ENCODE measurements around the gene MAML3. TPM values are rescaled to one million over a fixed set of nuclear protein-coding genes. Genes with fewer than 3 reads are reported as not detected.

The MAML3 gene
- total RNA-seq, 1 experiment from 2014 or later = 5.9 TPM

DNA sequence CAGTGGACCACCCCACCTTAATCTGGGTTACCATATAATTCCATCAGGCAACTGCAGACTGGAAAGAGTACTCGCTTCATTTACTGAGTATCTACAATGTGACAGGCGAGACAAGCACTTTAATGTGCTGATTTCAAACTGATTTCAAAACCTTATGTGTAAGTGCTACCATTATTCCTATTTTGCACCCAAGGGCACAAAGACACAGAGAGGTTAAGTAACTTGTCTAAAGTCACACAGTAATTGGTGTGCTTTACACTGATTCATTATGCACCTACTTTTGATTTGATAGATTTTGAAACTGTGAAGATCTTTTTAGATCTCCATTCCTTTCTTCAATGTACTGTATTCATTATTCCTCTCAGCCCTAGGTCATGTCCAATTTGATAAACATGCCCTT lies 296.0 kb downstream of the MAML3 start:
- Histone ChIP-seq H3K36me3 (replicated peaks; ENCODE audit: control insufficient read depth, insufficient read depth, low read length) (no peaks in the 10 kb centered on the region), H3K27me3 (ENCODE audit: control insufficient read depth, insufficient read depth, low read length) (no peaks in the 10 kb centered on the region), H3K4me3 (ENCODE audit: insufficient read depth, low read depth, low read length) (no peak overlapping the region)
- DNase-seq = no peak

DNA sequence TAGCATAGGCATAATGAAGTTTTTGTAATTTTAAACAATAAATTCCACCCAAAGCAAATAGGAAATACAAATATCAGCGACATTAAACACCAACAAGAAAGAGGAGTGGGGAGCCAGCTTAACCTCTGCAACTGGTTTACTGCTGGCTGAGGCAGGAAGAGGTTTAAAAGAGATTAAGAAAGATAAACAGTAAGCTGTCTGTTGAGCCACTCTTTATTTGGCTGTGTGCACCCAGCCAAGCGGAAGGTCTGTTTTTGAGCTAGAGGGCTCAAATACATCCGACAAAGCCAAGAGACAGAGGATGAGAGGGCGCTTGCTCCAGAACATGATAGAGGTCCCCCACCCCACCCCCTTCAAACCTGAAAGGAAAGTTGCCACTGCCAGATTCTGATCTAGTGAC lies 297.0 kb downstream of the MAML3 start:
- H3K36me3 ChIP-seq (replicated peaks; ENCODE audit: control insufficient read depth, insufficient read depth, low read length) = no peaks in the 10 kb centered on the region
- no peak for DNase-seq
- H3K4me3 ChIP-seq (ENCODE audit: insufficient read depth, low read depth, low read length) = no peak overlapping the region
- H3K27me3 ChIP-seq (ENCODE audit: control insufficient read depth, insufficient read depth, low read length) = no peaks in the 10 kb centered on the region

DNA sequence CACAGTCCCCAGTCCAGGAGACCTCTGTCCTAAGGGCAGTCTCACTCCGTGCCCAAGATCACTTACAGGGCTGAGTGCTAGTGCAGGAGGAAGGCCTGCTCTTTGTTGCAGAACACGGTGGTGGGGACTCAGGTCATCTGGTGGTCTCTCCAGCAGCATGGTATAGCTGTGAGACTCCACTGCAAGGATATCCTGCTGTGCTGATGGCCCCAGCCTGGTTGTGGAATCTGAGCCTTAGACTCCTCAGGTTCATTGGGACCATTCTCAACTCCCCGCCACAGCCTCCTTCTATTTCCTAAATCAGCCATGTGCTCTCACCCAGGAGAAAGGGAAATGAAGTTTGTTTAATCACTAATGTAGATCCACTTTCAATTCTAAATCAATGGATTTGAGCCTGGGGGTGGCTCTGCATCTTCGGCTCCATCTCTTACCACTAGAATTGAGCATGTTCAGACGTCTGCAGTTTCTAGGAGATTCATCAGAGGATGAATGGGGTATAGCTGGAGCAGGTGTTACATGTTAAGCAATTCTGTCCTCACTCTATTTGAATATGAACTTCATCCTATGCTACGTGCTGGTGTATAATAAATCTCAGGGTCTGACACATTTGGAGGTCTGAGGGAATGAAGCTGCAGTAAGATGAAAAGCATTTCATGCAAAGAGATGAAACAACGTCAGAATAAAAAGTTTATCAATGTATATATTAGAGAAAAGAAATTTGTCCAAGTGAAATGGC lies 299.1 kb downstream of the MAML3 start:
- no peak for DNase-seq
- no peak overlapping the region for H3K4me3 ChIP-seq (ENCODE audit: insufficient read depth, low read depth, low read length)
- no peaks in the 10 kb centered on the region for H3K36me3 ChIP-seq (replicated peaks; ENCODE audit: control insufficient read depth, insufficient read depth, low read length)
- H3K27me3 ChIP-seq (ENCODE audit: control insufficient read depth, insufficient read depth, low read length) = no peaks in the 10 kb centered on the region

DNA sequence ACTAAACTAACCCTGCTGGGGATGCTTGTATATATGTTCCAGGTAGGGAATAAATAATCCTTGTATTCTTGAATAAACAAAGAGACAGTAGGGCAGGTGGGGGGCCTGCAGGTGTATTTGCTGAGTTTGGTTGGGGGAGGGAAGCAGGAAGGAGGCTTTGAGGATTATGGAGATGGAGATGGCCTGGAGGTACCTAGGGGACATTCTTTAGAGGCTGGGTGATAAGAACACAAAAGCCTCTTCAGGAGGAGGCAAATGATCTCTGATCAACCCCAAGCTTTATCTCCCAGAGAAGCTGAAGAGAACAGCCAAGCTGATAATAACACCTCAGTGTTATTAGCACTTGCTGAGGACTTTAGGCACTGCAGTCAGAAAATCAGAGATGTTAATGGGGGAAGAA lies 300.7 kb downstream of the MAML3 start:
- DNase-seq = peak; percentile 51
- no peak overlapping the region for H3K4me3 ChIP-seq (ENCODE audit: insufficient read depth, low read depth, low read length)
- no peaks in the 10 kb centered on the region for H3K27me3 ChIP-seq (ENCODE audit: control insufficient read depth, insufficient read depth, low read length)
- H3K36me3 ChIP-seq (replicated peaks; ENCODE audit: control insufficient read depth, insufficient read depth, low read length) = no peaks in the 10 kb centered on the region

DNA sequence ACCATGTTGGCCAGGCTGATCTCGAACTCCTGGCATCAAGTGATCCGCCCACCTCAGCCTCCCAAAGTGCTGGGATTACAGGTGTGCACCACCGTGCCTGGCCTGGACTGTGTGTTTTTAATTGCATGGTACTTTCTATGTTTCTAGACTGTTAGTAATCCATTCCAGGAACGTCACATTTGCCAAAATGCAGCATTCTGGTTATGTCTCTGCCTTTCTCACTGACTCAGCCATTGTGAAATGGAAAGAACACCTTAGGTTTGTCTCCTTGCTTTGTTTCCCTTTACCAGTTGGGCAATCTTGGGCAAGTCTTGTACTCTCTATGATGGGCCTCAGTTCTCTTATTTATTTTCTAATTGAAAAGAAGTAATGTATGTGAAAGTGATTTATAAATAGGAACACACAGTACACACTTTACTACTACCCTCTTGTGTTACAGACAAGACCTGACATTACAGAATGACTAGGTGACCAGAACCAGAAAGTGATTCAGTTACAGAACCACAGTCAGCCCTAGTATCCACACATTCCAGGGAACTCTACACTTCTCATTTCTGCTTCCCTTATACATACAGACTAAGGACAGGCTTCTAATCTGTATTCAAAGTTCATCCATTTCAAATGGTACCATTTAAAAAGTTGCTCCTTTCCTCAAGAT lies 301.2 kb downstream of the MAML3 start:
- DNase-seq = no peak
- Histone ChIP-seq H3K36me3 (replicated peaks; ENCODE audit: control insufficient read depth, insufficient read depth, low read length) (no peaks in the 10 kb centered on the region), H3K4me3 (ENCODE audit: insufficient read depth, low read depth, low read length) (no peak overlapping the region)

DNA sequence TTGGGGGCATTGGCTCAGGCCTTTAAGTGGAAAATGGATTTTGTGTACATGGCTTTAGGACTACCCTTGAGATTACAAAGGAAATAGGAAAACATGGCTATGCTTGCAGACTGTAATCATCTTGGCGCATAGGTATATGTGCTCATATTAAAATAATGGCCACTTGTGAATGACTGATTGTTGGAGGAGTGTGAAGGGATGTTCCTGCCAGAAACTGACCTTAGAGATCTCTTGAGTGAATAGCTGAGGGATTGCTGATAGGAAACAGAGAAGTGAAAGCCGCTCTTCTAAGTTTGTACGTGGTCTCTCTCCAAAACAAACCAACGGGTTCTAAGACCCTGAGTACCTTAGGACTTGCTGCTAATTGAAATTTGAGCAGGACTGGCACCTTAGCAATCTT lies 302.3 kb downstream of the MAML3 start:
- H3K27me3 ChIP-seq (ENCODE audit: control insufficient read depth, insufficient read depth, low read length) = no peaks in the 10 kb centered on the region
- H3K4me3 ChIP-seq (ENCODE audit: insufficient read depth, low read depth, low read length) = no peak overlapping the region
- DNase-seq = no peak
- no peaks in the 10 kb centered on the region for H3K36me3 ChIP-seq (replicated peaks; ENCODE audit: control insufficient read depth, insufficient read depth, low read length)

More for the DNA sequence above, 301.2 kb downstream of the MAML3 start:
- H3K27me3 ChIP-seq (ENCODE audit: control insufficient read depth, insufficient read depth, low read length) = no peaks in the 10 kb centered on the region

DNA sequence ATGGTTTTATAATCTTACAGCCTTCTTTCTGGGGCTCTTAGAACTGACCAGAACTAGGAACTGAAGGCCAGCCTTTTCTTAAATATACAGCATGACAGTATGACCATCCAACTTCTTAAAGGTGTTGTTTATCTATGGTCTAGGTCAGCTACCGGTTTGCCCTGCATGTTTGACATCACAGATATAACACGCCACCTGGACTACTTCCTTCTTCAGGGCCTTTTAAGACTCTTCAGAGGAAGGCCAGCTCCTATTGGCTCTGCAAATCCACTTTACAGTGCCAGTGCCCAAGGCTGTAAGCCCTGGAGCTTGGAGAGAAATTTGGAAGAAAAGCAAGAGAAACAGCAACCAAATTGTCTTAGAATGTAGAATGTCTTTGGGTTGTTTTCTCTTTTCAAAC lies 302.9 kb downstream of the MAML3 start:
- DNase-seq = no peak
- Histone ChIP-seq H3K4me3 (ENCODE audit: insufficient read depth, low read depth, low read length) (no peak overlapping the region), H3K27me3 (ENCODE audit: control insufficient read depth, insufficient read depth, low read length) (no peaks in the 10 kb centered on the region), H3K36me3 (replicated peaks; ENCODE audit: control insufficient read depth, insufficient read depth, low read length) (no peaks in the 10 kb centered on the region)

DNA sequence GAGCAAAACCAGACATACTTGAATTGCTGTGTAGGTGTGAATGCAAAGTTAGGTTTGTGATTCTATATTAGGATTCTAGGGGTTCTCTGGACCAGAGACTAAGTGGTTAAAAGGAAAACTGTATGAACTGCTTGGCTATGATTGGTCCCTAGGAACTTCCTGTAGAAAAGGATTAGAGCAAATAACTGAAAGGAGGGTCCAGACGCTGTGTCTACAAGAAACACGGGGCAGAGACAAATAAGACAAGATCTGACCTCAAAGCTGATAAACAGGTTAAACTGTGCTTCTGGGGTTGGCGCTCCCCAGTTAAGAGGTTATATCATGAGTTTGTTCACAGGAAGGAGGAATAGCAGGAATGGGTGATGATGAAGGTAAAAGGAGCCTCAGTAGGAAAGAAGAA lies 304.8 kb downstream of the MAML3 start:
- Histone ChIP-seq H3K27me3 (ENCODE audit: control insufficient read depth, insufficient read depth, low read length) (no peaks in the 10 kb centered on the region), H3K4me3 (ENCODE audit: insufficient read depth, low read depth, low read length) (no peak overlapping the region), H3K36me3 (replicated peaks; ENCODE audit: control insufficient read depth, insufficient read depth, low read length) (no peaks in the 10 kb centered on the region)
- DNase-seq = no peak

DNA sequence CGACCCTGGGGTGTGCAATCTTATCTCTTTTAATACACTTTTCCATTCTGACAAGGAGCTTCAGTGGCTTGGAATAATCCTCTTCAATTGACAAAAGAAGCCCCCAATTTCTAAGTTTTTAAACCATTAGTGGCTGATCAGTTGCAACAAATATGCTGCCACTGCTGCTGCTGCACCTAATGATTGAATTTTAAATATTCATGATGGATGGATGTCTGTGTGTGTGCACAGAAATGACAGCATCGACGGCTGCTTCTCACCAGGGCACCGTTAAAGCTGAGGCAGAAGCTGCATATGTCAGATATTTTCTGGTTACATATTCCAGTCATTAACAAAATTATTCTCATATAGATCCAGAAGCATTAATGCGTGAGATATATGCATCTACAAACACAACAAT lies 306.0 kb downstream of the MAML3 start:
- Histone ChIP-seq H3K4me3 (ENCODE audit: insufficient read depth, low read depth, low read length) (no peak overlapping the region), H3K27me3 (ENCODE audit: control insufficient read depth, insufficient read depth, low read length) (no peaks in the 10 kb centered on the region), H3K36me3 (replicated peaks; ENCODE audit: control insufficient read depth, insufficient read depth, low read length) (no peaks in the 10 kb centered on the region)
- no peak for DNase-seq

DNA sequence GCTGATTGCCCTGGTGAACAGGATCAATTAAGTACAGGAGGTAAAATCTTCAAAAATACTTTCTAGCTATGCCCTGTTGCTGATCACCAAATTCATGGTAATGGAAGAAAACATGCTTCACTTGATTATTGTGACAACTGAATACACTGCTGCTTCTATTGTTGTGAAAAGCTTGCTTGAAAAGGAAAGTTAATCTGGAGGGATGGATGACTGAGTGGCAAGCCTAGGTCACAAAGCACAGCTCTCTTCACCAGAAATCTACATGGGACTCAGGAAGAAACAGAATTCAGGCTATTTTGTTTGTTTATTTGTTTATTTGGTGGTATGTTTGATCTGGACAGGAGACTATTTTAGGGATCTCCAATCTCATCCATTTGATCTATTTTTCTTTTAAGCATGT lies 306.4 kb downstream of the MAML3 start:
- H3K4me3 ChIP-seq (ENCODE audit: insufficient read depth, low read depth, low read length) = no peak overlapping the region
- no peaks in the 10 kb centered on the region for H3K27me3 ChIP-seq (ENCODE audit: control insufficient read depth, insufficient read depth, low read length)
- H3K36me3 ChIP-seq (replicated peaks; ENCODE audit: control insufficient read depth, insufficient read depth, low read length) = no peaks in the 10 kb centered on the region
- DNase-seq = no peak

DNA sequence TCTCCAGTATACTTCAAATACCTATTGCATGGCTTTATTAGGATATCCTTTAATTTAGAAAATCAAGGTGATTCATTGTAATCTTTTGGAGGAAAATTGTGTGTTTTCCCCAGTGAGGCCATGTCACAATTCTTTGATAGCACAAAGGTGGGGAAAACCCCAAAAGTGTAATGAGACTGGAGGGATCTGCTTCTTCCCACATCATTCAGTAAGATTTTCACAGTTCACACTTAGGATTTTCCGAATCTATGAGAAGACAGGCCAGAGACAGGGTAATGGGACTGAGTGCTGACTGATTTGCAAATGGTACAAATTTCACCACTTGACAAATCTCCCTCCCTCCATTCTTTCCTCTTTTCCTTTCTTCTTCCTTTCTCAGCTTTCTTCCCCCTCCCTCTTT lies 307.2 kb downstream of the MAML3 start:
- DNase-seq = no peak
- Histone ChIP-seq H3K4me3 (ENCODE audit: insufficient read depth, low read depth, low read length) (no peak overlapping the region), H3K27me3 (ENCODE audit: control insufficient read depth, insufficient read depth, low read length) (no peaks in the 10 kb centered on the region), H3K36me3 (replicated peaks; ENCODE audit: control insufficient read depth, insufficient read depth, low read length) (no peaks in the 10 kb centered on the region)

DNA sequence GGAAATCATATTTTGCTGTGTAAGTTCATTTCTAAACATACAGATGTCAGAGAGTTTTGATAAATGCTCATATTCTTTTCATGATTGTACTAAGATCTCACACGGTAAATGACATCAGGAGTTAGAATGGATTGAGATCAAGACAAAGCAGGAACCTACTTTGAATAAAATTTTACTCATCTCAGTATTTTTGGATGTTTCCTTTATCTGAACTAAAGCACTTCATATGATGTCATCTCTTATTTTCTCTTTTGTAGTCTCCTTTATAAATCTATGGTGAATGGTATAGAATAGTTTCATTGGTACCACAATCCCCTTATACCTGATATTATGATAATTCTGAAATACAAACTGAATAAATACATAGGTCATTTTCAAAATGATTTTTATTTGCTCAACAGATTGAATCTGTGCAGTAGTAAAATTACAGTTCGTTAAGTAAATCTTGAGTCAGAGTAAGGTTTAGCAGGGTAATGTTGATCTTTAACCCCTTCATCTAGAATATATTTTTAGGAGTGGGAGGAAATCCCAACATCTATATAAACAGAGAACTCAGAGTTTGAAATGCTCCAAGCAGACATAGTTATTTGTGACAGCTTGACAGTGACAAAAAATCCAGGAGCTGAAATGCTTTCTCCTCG lies 308.4 kb downstream of the MAML3 start:
- Histone ChIP-seq H3K27me3 (ENCODE audit: control insufficient read depth, insufficient read depth, low read length) (no peaks in the 10 kb centered on the region), H3K4me3 (ENCODE audit: insufficient read depth, low read depth, low read length) (no peak overlapping the region), H3K36me3 (replicated peaks; ENCODE audit: control insufficient read depth, insufficient read depth, low read length) (no peaks in the 10 kb centered on the region)
- no peak for DNase-seq

DNA sequence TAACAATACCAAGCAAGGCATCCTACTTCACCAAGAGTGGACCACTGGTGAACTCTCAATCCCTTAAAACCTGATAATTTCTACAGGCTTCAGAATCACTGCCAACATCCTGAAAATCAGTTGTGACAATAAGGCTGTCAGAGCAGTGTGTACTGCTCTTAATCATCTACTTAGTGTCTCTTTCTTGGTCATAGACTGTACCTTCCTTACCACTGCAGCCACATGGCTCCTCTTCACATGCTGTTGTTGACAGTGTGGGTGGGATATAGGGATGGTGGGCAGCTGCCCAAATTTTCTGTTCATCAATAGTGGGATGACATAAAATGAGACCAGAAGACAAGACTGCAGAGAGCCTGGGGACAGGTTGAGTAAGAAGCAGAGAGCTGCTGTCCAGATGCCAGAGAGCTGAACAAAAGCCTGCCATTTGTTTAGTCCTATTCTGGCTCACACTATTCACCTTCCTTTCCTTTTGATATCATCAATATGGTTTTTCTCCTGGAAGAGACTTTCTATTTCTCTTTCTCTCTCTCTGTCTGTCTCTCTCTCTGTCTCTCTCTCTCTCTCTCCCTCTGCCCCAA lies 309.4 kb downstream of the MAML3 start:
- Histone ChIP-seq H3K4me3 (ENCODE audit: insufficient read depth, low read depth, low read length) (no peak overlapping the region), H3K27me3 (ENCODE audit: control insufficient read depth, insufficient read depth, low read length) (no peaks in the 10 kb centered on the region), H3K36me3 (replicated peaks; ENCODE audit: control insufficient read depth, insufficient read depth, low read length) (no peaks in the 10 kb centered on the region)
- DNase-seq = no peak

DNA sequence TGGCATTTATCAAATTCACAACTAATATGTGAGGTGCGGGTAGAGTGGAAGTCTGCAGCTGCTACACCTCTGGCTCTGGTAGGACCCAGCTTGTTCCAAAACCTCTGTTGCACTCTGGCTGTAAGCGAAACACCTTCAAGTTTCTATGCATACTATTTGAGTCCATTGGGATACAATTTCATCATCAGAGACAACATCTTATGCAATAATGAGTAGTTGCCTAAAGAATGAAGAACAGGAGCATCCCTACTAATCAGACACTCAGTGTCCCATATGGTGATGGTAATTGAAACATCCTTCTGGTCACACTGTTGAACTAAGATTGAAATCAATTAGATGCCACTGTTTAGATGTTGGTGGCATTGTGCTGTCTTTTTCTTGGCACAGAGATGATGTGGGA lies 309.9 kb downstream of the MAML3 start:
- H3K36me3 ChIP-seq (replicated peaks; ENCODE audit: control insufficient read depth, insufficient read depth, low read length) = no peaks in the 10 kb centered on the region
- H3K4me3 ChIP-seq (ENCODE audit: insufficient read depth, low read depth, low read length) = no peak overlapping the region
- H3K27me3 ChIP-seq (ENCODE audit: control insufficient read depth, insufficient read depth, low read length) = no peaks in the 10 kb centered on the region
- no peak for DNase-seq

DNA sequence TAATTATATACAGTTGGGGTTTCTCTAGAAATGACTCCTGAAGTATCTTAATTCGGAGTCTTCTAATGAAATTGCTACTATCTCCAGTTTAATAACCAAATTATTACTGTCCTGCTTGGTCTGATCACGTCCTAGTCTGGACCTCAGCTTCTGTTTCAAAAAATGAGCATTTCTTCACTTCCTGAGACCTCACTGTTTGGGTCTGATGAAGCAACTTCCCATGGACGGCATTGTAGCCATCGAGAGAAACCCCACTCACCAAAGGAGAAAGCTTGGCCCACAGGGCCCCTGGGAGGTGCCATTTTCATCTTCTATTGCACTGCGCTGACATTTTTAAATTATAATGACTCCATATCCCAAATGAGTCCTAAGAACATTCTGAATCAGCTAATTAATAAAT lies 310.3 kb downstream of the MAML3 start:
- Histone ChIP-seq H3K36me3 (replicated peaks; ENCODE audit: control insufficient read depth, insufficient read depth, low read length) (no peaks in the 10 kb centered on the region), H3K4me3 (ENCODE audit: insufficient read depth, low read depth, low read length) (no peak overlapping the region), H3K27me3 (ENCODE audit: control insufficient read depth, insufficient read depth, low read length) (no peaks in the 10 kb centered on the region)
- DNase-seq = no peak

All from H7 (cell line).